ENCODE data around the gene RHOT1.
A peak's percentile ranks its signal among the peaks of the same experiment; 100 is the strongest.
"Not testable (repeated sequence)": the region's sequence is repeated elsewhere in the genome, so short reads cannot be mapped to it uniquely, and the experiment has no call there.

The RHOT1 gene

DNA sequence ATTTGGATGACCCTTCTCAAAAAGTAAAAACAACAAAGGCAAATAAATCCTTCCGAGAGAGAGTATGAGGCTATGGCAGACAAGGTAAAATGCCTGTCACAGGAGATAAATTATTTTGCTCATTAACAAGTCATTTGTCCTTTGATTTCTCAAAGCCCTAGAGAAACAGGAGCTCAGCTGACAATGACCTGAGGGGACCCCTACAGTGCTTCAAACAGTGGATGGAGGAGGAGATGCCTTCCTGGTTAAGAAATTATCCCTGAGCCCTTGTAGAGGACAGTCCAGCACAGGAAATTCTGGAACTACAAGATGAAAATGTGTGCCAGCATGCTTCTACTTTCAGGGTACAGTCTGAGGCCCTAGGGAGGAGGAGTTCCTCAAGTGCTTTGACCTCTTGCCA lies 99.3 kb downstream of the RHOT1 start:
- H3K9ac ChIP-seq (ENCODE audit: low read length), result no peak overlapping the region
- H3K4me3 ChIP-seq (ENCODE audit: low read length), result no peak overlapping the region
- no peak overlapping the region for H3K27ac ChIP-seq (ENCODE audit: low read length)
- no peaks in the 10 kb centered on the region for H3K9me3 ChIP-seq (ENCODE audit: control insufficient read depth, low read depth, low read length)
- no peaks in the 10 kb centered on the region for H3K36me3 ChIP-seq (ENCODE audit: control insufficient read depth, low read depth, low read length)
- H3K4me1 ChIP-seq (ENCODE audit: control insufficient read depth, low read depth, low read length), result peaks cover 15% of the 10 kb centered on the region
- no peaks in the 10 kb centered on the region for H3K27me3 ChIP-seq (ENCODE audit: control insufficient read depth, insufficient read depth, low read length)

DNA sequence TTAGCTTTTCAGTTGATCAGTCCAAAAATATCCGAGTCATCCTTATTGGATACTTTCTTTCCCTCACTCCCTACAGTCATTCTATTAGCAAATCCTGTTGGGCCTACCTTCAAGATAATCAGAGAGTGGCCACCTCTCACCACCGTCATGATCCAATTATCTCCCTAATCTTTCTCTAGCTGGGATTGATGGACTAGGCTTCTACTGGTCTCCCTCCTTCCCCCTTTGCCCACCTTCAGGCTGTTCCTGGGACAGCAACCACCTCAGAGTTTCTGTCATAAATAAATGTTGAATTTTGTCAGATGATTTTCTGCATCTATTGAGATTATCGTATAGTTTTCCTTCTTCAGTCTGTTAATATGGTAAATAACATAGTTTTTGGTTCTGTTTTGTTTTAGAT lies 107.2 kb downstream of the RHOT1 start:
- H3K27ac ChIP-seq (ENCODE audit: low read length), result no peak overlapping the region
- H3K9me3 ChIP-seq (ENCODE audit: control insufficient read depth, low read depth, low read length), result no peaks in the 10 kb centered on the region
- no peak overlapping the region for H3K4me3 ChIP-seq (ENCODE audit: low read length)

GRCh38 chr17:32253117-32253611 lies 110.9 kb downstream of the RHOT1 start:
- H3K9ac ChIP-seq (ENCODE audit: low read length), result no peak overlapping the region
- no peak overlapping the region for H3K4me3 ChIP-seq (ENCODE audit: low read length)
- no peaks in the 10 kb centered on the region for H3K9me3 ChIP-seq (ENCODE audit: control insufficient read depth, low read depth, low read length)
- no peaks in the 10 kb centered on the region for H3K36me3 ChIP-seq (ENCODE audit: control insufficient read depth, low read depth, low read length)
- H3K27ac ChIP-seq (ENCODE audit: low read length), result no peak overlapping the region
- no peaks in the 10 kb centered on the region for H3K27me3 ChIP-seq (ENCODE audit: control insufficient read depth, insufficient read depth, low read length)
- peaks cover 4% of the 10 kb centered on the region for H3K4me1 ChIP-seq (ENCODE audit: control insufficient read depth, low read depth, low read length)

More for the DNA sequence above, 107.2 kb downstream of the RHOT1 start:
- H3K36me3 ChIP-seq (ENCODE audit: control insufficient read depth, low read depth, low read length), result no peaks in the 10 kb centered on the region
- H3K9ac ChIP-seq (ENCODE audit: low read length), result no peak overlapping the region
- no peaks in the 10 kb centered on the region for H3K27me3 ChIP-seq (ENCODE audit: control insufficient read depth, insufficient read depth, low read length)
- no peaks in the 10 kb centered on the region for H3K4me1 ChIP-seq (ENCODE audit: control insufficient read depth, low read depth, low read length)

DNA sequence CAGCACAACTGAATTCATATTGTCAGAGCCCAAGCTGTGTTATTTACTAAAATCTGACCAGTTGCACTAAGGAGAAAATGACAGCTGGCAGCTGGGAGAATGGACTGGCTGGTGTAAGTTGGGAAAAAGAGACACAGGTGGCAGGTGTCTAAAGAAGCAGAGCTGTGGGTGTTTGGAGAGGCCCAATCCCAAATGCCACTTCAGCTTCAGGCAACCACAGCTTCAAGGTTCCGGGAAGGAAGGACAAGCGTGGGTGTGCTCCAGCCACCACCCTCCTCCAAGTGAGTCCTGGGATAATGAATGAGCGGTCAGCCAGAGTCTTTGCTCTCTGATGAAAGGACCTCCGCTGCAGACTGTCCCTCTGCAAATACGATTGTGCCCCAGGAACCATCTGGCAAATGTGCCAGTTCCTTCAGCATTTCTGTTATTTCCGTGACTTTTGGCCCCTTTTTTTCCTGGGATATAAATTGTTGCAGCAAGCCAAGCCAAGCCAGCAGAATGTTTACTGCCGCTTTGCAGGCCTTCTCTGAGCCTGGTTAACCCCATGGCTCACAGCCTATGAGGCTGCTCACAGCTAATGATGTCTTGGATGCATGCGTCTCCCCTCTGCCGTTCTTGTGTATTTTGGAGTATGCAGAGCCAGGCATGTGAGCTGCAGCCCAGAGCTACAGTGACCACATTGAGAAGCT lies 113.9 kb downstream of the RHOT1 start:
- H3K27ac ChIP-seq (ENCODE audit: low read length), result no peak overlapping the region
- no peaks in the 10 kb centered on the region for H3K27me3 ChIP-seq (ENCODE audit: control insufficient read depth, insufficient read depth, low read length)
- H3K4me3 ChIP-seq (ENCODE audit: low read length), result no peak overlapping the region
- no peaks in the 10 kb centered on the region for H3K36me3 ChIP-seq (ENCODE audit: control insufficient read depth, low read depth, low read length)
- peaks cover 13% of the 10 kb centered on the region for H3K4me1 ChIP-seq (ENCODE audit: control insufficient read depth, low read depth, low read length)
- H3K9me3 ChIP-seq (ENCODE audit: control insufficient read depth, low read depth, low read length), result no peaks in the 10 kb centered on the region
- H3K9ac ChIP-seq (ENCODE audit: low read length), result no peak overlapping the region

GRCh38 chr17:32256701-32257019 lies 114.4 kb downstream of the RHOT1 start:
- Histone ChIP-seq H3K27me3 (ENCODE audit: control insufficient read depth, insufficient read depth, low read length) (no peaks in the 10 kb centered on the region), H3K36me3 (ENCODE audit: control insufficient read depth, low read depth, low read length) (no peaks in the 10 kb centered on the region), H3K4me3 (ENCODE audit: low read length) (no peak overlapping the region), H3K27ac (ENCODE audit: low read length) (no peak overlapping the region), H3K9me3 (ENCODE audit: control insufficient read depth, low read depth, low read length) (no peaks in the 10 kb centered on the region), H3K4me1 (ENCODE audit: control insufficient read depth, low read depth, low read length) (peaks cover 13% of the 10 kb centered on the region), H3K9ac (ENCODE audit: low read length) (no peak overlapping the region)

DNA sequence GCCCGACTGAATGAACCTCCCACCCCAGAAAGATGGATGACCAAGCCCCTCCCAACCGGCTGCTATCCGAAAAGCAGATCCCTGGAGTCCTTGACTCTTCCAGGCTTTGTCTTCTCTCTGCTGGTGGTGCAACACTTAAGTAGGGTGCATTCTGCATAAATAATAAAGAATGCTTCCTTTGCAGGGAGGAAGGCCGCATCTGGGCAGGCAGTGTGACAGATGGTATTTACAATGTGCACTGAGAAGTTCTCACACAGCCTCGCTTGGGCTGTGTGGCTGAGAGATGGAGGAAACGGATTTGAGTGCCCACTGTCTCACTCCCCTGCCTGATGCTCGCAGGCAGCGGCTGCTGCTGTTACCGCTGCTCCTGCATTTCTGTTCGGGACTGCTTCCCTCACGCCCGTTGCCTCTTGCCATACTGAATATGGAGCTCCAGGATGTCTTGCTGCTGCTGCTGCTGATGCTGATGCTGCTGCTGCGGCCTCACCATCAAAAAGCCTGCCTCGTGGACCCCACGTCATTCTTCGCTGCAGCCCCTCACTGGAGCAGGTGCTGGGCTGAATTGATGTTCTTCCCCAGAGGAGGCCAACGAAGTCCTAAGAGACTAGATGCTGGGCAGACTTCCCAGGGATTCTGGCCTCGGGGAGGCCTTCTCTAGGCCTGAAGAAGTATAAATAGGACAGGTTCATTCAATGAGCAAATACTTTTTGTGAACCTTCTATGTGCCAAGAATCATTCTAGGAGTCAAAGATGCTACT lies 116.3 kb downstream of the RHOT1 start:
- H3K9ac ChIP-seq (ENCODE audit: low read length), result no peak overlapping the region
- peaks cover under 1% of the 10 kb centered on the region for H3K27me3 ChIP-seq (ENCODE audit: control insufficient read depth, insufficient read depth, low read length)
- no peaks in the 10 kb centered on the region for H3K36me3 ChIP-seq (ENCODE audit: control insufficient read depth, low read depth, low read length)
- peaks cover 13% of the 10 kb centered on the region for H3K4me1 ChIP-seq (ENCODE audit: control insufficient read depth, low read depth, low read length)
- H3K4me3 ChIP-seq (ENCODE audit: low read length), result no peak overlapping the region
- H3K27ac ChIP-seq (ENCODE audit: low read length), result no peak overlapping the region
- H3K9me3 ChIP-seq (ENCODE audit: control insufficient read depth, low read depth, low read length), result no peaks in the 10 kb centered on the region

DNA sequence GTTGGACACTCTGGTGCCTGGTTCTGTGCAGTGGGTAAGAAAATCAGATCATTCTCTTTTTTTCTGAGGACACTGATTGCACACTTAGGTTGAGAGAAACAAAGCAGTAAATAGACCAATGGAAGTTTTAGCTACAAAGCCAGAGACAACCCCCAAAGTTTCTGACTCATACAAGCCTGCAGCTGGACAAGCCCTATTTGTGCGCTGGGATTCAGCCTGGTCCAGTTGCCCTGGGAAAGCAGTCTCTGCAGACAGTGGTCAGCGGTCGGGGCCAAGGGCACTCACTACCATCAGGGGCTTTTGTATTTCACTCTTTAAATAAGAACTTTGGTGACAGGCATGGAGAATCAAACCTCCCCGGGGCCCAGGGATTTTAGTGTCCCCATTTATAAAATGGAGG lies 117.3 kb downstream of the RHOT1 start:
- Histone ChIP-seq H3K9ac (ENCODE audit: low read length) (no peak overlapping the region), H3K36me3 (ENCODE audit: control insufficient read depth, low read depth, low read length) (no peaks in the 10 kb centered on the region), H3K4me1 (ENCODE audit: control insufficient read depth, low read depth, low read length) (peaks cover 22% of the 10 kb centered on the region), H3K4me3 (ENCODE audit: low read length) (no peak overlapping the region), H3K27me3 (ENCODE audit: control insufficient read depth, insufficient read depth, low read length) (peaks cover 11% of the 10 kb centered on the region), H3K9me3 (ENCODE audit: control insufficient read depth, low read depth, low read length) (no peaks in the 10 kb centered on the region), H3K27ac (ENCODE audit: low read length) (no peak overlapping the region)

DNA sequence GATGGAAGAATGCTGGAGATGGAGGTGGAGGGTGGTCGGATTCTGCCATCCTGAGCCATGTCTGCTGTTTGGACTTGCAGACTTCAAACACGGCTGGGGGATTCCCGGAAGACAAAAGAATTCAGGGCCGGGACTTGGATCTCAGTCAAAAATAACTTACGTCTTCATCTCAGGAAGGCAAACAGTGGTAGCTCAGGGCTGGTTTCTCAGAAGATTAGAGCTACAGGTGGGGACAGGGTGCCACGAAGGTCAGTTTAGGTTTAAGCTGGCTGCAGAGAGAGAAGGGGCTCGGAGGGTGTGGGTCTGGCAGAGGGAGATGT lies 119.1 kb downstream of the RHOT1 start:
- H3K4me1 ChIP-seq (ENCODE audit: control insufficient read depth, low read depth, low read length), result peaks cover 29% of the 10 kb centered on the region
- no peak overlapping the region for H3K27ac ChIP-seq (ENCODE audit: low read length)
- H3K9me3 ChIP-seq (ENCODE audit: control insufficient read depth, low read depth, low read length), result no peaks in the 10 kb centered on the region
- H3K27me3 ChIP-seq (ENCODE audit: control insufficient read depth, insufficient read depth, low read length), result peaks cover 19% of the 10 kb centered on the region
- no peak overlapping the region for H3K4me3 ChIP-seq (ENCODE audit: low read length)
- no peak overlapping the region for H3K9ac ChIP-seq (ENCODE audit: low read length)
- no peaks in the 10 kb centered on the region for H3K36me3 ChIP-seq (ENCODE audit: control insufficient read depth, low read depth, low read length)

DNA sequence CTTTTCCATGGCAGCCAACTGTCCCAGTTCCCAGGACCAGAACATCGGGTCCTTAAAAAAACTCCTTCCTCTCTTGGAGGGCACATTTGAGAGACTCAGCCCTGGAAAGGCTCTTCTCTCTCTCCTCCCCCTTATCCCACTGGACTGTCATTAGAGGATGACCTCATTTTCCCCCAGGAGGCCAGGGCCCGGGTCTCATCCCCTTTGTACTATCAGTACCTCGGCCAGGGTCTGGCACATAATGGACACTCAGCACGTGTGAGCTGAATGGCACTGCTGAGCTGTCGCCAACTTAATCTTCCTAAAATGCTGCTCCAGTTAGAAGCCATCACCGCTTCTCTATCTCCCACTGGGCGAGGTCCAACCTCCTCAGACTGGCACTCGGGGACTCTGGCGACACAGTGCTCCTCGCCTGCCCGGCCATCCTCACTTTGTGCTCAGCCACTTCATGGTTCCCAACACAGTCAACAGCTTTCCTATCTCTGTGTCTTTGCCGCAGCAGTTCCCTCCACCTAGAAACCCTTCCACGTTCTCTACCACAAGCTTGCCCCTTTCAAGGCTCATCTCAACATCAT lies 119.7 kb downstream of the RHOT1 start:
- Histone ChIP-seq H3K4me1 (ENCODE audit: control insufficient read depth, low read depth, low read length) (peaks cover 29% of the 10 kb centered on the region), H3K9me3 (ENCODE audit: control insufficient read depth, low read depth, low read length) (no peaks in the 10 kb centered on the region), H3K27me3 (ENCODE audit: control insufficient read depth, insufficient read depth, low read length) (peaks cover 22% of the 10 kb centered on the region), H3K9ac (ENCODE audit: low read length) (no peak overlapping the region), H3K36me3 (ENCODE audit: control insufficient read depth, low read depth, low read length) (no peaks in the 10 kb centered on the region), H3K4me3 (ENCODE audit: low read length) (no peak overlapping the region), H3K27ac (ENCODE audit: low read length) (no peak overlapping the region)

DNA sequence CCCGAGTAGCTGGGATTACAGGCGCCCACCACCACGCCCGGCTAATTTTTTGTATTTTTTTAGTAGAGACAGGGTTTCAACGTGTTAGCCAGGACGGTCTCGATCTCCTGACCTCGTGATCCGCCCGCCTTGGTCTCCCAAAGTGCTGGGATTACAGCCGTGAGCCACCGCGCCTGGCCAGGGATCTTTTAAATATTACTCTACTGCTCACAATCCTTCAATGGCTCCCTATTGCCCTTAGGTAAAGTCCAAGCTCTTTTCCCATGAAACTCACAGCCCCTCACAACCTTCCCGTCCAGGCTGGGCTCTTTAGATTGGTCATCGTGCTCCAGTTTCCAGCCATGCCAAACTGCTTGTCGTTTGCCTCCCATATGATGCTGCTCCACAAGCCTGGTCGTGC lies 121.2 kb downstream of the RHOT1 start:
- not testable (repeated sequence) for H3K36me3 ChIP-seq (ENCODE audit: control insufficient read depth, low read depth, low read length); H3K4me3 ChIP-seq (ENCODE audit: low read length); H3K9me3 ChIP-seq (ENCODE audit: control insufficient read depth, low read depth, low read length); H3K27ac ChIP-seq (ENCODE audit: low read length); H3K9ac ChIP-seq (ENCODE audit: low read length)
- H3K27me3 ChIP-seq (ENCODE audit: control insufficient read depth, insufficient read depth, low read length), result peaks cover 37% of the 10 kb centered on the region
- peaks cover 31% of the 10 kb centered on the region for H3K4me1 ChIP-seq (ENCODE audit: control insufficient read depth, low read depth, low read length)

GRCh38 chr17:32264140-32264799 lies 122.0 kb downstream of the RHOT1 start:
- Histone ChIP-seq H3K27ac (ENCODE audit: low read length) (no peak overlapping the region), H3K9ac (ENCODE audit: low read length) (no peak overlapping the region), H3K4me1 (ENCODE audit: control insufficient read depth, low read depth, low read length) (peaks cover 26% of the 10 kb centered on the region), H3K4me3 (ENCODE audit: low read length) (peak overlapping the region; percentile 52), H3K36me3 (ENCODE audit: control insufficient read depth, low read depth, low read length) (no peaks in the 10 kb centered on the region), H3K9me3 (ENCODE audit: control insufficient read depth, low read depth, low read length) (no peaks in the 10 kb centered on the region), H3K27me3 (ENCODE audit: control insufficient read depth, insufficient read depth, low read length) (peaks cover 39% of the 10 kb centered on the region)

Data from iPS-18a (cell line).